Stimulated activated CD8-positive, alpha-beta memory T cell treated with anti-CD3 and anti-CD28 coated beads, Interleukin-15, amount 100 ng/mL, for 48 hours (primary cell): Measurements from ENCODE around the gene MFSD12.
"Not testable (repeated sequence)": the region's sequence is repeated elsewhere in the genome, so short reads cannot be mapped to it uniquely, and the experiment has no call there.

Source experiments
- DNase-seq, 2 donors: peaks; one replicate each; pipeline ENCODE4 v3.0.0-alpha.2; 2020; ENCODE audit warnings: low read depth in 2 of 2

The MFSD12 gene

DNA sequence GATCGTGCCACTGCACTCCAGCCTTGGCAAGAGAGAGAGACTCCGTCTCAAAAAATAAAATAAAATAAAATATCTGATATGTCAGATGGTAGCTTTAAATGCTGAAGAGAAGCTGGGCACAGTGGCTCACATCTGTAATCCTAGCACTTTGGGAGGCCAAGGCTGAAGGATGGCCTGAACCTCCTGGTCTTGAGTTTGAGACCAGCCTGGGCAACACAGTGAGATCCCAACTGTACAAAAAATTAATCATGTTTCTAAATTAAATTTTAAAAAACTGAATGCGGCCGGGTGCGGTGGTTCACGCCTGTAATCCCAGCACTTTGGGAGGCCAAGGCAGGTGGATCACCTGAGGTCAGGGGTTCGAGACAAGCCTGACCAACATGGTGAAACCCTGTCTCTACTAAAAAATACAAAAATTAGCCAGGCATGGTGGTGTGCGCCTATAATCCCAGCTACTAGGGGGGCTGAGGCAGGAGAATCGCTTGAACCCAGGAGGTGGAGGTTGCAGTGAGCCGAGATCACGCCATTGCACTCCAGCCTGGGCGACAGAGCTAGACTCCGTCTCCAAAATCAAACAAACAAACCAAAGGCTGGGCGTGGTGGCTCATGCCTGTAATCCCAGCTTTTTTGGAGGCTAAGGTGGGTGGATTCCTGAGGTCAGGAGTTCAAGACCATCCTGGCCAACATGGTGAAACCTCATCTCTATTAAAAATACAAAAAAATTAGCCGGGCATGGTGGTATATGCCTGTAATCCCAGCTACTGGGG is 26.8 kb upstream of the MFSD12 start:
- DNase-seq: not testable (repeated sequence)

DNA sequence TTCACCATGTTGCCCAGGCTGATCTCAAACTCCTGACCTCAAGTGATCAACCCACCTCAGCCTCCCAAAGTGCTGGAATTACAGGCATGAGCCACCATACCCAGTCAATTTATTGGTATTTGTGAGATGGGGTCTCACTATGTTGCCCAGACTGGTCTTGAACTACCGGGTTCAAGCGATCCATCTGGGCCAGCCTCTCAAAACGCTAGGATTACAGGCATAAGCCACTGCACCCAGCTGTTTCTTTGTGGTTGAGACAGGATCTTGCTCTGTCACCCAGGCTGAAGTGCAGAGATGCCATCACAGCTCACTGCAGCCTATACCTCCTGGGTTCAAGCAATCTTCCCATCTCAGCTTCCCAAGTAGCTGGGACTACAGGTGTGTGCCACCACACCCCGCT is 24.4 kb upstream of the MFSD12 start:
- not testable (repeated sequence) for DNase-seq

DNA sequence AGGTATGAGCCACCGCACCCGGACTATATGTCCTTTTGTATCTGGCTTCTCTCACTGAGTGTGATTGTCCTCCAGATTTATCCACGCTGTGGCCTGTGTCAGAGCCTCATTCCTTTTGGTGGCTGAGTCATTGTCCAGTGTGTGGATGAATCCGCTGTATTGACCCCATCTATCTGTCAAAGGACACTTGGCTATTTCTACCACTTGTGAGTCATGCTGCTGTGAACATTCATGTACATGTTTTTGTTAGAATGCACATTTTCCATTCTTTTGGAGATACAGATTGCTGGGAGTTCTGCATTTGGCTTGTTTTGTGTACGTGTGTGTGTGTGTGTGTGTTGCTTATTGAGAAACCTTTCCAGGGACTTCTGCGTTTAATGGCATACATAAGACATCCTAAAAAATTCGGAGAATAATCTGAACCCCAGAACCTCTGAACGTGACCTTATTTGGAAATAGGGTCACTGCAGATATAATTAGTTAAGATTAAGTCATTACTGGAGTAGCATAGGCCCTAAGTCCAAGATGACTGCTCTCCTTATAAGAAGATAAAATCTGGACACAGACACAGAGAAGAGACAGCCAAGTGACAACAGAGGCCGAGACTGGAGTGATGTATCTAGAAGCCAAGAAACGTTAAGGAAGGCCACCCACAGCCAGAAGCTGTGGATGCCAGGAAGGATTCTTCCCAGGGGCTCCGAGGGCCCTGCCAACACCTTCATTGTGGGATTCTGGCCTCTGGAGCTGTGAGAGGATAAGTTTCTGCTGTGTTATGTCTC is 23.0 kb upstream of the MFSD12 start:
- no peak for DNase-seq

DNA sequence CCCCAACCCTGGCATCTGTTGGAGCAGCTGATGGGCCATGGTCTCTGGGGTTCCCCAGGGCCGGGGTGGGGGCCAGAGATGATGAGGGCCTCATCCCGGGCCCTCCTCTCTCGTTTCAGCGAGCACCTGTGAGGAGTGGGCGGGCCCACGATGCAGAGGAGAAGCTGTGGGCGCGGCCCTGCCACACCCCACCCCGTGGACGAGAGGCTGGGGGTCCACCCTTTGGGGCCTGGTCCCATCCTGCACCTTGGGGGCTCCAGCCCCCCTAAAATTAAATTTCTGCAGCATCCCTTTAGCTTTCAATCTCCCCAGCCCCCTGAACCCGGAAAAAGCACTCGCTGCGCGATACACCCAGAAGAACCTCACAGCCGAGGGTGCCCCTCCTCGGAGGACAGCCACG is 21.0 kb upstream of the MFSD12 start:
- DNase-seq: no peak

DNA sequence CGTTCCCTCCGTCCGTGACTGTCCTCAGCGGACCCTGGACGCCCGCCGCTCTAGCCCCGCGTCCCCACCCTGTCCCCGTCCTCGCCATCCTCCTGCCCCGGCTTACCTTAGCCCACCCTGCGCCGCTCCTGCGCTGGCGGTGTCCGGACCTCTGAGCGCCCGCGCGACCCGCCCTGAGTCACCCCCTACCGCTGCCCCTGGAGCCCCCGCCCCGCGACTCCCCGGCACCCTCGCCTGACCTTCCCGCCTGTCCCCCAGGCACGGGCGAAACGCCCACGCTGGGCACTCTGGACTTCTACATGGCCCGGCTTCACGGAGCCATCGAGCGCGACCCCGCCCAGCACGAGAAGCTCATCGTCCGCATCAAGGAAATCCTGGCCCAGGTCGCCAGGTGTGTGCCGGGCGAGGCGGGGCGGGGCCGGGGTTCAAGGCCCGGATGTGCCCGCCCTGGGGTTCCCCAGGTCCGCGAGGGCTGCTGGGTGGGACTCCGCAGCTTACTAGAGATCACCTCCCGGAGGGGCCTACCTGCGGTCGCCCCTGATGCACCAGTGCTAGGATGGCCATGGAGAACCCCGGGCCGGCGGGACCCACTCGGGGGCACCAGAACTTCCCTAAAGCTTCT is 20.4 kb upstream of the MFSD12 start:
- no peak for DNase-seq

DNA sequence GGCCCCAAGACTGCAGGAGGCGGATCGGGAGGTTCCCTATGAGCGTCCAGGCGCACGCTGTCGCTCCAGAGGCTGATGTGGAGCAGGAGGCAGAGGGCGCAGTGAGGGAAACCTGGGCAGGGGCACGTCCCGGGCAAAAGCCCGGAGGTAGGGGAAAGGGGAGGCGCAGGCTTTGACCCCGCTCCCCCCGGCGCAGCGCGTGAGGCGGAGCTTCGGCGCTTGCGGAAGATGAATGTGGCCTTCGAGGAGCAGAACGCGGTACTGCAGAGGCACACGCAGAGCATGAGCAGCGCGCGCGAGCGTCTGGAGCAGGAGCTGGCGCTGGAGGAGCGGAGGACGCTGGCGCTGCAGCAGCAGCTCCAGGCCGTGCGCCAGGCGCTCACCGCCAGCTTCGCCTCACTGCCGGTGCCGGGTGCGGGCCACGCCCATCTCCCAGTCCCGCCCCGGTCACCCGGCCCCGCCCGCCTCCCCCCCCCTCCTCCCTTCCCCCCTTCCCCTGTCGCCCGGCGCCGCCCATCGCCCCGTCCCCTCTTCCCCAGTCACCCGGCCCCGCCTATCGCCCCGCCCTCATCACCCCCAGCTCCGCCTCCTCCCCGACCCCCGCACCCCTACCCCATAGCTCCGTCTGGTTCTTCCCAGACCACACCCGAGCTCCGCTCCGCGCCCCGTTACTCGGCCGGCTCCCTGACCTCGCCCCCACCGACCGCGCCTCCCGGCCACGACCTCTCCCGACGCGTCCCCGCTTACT is 19.5 kb upstream of the MFSD12 start:
- no peak for DNase-seq

DNA sequence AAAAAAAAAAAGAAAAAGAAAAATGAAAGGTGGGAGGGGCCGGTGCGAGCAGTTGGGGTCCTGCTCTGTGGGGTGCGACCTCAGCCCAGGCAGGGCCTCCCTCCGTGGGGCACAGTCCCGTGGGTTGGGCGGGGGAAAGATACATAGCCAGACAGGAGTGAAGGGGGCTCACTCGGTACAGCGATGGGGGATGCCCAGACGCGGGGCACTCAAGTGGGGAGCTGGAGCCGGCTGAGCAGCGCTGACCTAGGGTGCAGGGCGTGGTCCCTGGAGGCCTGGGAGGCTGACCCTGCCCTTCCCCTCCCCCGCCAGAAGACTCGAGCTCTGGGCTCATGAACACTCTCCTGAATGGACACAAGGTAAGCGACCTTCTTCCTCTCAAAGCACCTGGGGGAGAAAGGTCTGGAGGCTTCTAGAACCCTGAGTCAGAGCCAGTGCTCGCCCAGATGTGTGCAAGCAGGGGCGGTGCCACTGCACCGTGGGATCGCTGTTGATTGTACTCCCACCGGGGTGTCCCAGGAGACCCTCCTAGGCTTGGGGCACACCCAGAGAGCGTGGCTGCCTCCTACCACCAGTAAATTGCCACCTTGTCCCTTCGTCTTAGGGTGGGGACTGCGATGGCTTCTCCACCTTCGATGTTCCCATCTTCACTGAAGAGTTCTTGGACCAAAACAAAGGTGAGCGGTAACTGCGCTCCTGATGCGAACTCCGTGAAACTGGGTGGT is 18.7 kb upstream of the MFSD12 start:
- DNase-seq: no peak

DNA sequence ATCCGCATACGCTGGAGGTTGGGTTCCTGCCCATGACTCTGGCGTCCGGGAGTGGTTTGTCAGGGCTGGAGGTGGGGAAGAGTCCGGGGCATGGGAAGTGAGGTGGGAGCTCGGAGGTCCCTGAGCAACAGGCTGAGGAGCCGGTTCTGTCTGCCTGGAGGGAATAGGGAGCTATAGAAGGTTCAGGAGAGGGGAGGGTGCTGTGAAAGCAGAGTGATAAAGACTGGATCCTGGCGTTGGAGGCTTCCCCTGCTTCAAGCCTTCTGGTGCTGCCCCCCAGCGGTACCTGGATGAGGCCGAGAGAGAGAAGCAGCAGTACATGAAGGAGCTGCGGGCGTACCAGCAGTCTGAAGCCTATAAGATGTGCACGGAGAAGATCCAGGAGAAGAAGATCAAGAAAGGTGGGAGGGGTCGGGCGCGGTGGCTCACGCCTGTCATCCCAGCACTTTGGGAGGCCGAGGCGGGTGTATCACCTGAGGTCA is 17.9 kb upstream of the MFSD12 start:
- no peak for DNase-seq

DNA sequence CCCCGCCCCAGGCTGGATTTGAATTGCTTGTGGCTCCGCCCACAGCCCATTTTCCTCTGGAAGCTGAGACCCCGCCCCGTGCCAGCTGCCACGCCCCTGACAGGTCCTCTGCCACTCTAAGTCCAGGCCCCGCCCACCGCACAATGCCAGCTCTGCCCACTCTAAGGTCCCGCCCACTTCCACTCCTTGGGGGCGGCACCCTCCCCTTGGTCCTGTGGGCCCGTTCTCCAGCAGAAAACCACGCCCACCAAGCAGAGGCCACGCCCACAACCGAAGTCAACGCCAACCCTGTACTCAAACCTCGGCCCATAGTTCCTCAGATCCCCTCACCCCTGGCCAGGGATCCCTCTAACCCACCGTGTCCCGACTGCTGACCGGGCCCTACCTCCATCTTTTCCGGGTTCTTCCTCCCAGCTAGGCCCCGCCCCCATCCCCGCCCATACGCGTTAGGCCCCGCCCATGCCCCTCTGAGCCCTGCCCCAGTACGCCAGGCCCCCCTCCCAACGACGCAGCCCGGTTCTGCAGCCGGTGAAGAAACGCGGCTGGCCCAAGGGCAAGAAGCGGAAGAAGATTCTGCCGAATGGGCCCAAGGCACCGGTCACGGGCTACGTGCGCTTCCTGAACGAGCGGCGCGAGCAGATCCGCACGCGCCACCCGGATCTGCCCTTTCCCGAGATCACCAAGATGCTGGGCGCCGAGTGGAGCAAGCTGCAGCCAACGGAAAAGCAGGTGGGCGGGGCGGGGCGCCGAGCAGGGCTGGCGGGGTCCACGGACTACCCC is 16.7 kb upstream of the MFSD12 start:
- DNase-seq: peak; percentile 91 to 95

DNA sequence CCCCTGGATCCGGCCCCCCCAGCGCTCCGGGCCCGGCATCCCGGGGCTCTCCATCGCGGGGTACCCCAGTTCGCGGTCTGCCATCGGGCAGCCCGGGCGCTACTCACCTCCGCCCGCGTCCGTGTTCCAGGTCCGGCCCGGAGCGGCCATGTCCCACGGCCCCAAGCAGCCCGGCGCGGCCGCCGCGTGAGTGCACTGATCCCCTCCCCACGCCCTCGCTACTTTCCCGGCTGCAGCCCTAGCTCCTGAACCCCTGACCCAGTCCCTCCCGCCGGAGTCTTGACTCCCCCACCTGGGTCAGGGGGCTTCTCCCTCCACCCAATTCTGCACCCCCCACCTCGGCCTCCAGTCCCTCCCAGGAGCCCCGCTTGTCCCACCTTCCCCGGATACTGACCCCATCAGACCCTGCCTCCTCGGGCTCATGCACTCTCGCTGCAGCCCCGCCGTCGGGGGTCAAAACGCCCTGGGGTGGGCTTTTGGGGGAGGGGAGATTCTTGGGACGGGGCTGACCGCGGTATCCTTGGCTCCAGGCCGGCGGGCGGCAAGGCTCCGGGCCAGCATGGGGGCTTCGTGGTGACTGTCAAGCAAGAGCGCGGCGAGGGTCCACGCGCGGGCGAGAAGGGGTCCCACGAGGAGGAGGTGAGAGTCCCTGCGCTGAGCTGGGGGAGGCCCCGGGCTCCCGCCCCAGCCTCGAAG is 15.9 kb upstream of the MFSD12 start:
- DNase-seq: no peak

DNA sequence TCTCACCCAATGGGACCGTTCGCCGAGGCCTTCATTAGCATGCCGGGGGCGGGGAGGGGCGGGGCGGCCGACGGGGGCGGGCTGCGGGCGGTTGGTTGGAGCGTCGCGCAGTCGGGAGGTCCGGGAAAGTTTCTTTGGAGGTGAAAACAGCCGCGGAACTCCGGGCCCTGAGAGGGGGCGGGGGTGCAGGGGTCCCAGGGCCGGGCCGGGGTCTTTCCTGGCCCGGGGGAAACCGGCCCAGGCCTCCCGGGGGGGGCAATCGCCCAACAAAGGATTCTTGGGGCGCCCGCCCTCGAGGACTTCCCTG is 15.4 kb upstream of the MFSD12 start, which contains the start of gene HMG20B:
TSS of gene HMG20B (plus strand) at position 90 of the 307 bp plus-strand sequence. CDS start 366 bp downstream, outside the sequence.
- DNase-seq: no peak

DNA sequence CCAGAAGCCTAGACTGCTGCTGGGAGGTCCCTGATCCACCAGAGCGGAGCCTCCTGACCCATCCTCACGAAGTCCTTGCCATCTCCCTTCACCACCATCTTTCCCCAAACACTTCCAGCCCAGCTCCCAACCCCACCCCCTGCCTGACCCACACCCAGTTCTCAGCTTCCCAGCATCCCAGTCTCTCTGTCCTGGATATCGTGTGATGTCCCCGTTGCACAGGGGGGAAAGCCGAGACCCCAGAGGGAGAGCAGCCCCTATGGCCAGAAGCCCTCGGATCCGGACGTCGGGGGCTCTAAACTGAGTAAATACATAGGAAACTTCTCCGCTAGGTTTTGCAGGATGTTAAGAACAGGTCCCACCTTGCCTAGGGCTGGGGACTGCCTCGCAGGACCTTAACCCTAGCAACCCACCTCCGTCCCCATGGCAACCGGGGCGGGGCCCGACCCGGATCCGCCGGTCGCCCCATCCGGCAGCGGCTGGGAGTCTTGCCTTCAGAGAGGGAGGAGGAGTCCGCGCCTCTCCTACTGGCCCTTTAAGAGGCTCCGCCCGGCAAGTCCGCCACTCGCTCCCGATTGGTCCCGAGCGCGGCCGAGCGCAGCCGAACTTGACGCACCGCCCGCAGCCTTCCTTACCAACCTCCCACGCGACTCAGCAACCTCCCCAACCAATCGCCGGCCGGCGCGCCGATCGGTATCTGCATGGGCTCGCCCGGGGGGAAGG is 14.9 kb upstream of the MFSD12 start:
- peak; percentile 100 for DNase-seq

DNA sequence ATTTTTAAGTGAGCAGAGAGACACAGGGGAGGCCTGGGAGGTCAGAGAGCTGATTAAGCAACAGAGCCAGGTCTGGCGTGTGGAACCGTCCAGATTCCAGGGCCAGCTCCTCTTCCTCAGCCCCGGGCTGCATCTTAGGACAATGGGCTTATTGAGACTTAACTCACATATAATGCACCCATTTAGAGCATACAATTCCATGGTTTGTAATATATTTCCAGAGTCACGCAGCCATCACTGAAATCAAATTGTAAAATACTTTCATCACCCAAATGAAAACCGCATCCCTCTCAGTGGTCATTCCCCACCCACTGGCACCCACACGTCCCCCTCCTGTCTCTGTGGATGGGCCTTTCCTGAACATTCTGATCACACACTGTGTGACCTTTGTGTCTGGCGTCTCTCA is 13.2 kb upstream of the MFSD12 start:
- DNase-seq: no peak

DNA sequence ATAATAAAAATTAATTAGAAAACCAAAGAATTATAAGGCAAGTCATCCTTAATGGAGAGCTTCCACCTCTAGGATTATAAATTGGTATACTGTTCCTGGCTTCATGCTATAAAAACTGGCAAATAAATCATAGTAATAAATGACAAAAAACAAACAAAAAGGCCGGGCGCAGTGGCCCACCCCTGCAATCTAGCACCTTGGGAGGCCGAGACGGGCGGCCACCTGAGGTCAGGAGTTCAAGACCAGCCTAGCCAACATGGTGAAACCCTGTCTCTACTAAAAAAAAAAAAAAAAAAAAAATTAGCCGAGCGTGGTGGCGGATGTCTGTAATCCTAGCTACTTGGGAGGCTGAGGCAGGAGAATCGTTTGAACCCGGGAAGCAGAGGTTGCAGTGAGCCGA is 12.7 kb upstream of the MFSD12 start:
- not testable (repeated sequence) for DNase-seq

DNA sequence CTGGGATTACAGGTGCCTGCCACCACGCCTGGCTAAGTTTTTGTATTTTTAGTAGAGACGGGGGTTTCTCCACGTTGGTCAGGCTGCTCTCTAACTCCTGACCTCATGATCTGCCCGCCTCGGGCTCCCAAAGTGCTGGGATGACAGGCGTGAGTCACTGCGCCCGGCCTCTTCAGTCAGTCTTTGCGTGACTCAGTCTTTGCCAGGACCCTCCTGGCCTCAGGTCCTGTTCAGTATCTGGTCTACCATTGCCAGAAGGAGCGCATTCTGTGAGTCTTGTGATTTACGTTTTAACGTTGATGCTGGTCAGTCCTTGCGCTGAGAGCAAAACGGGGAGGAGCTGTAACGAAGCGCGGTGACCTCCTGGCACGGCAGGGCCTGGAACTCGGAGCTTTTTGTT is 7.8 kb upstream of the MFSD12 start:
- no peak for DNase-seq

DNA sequence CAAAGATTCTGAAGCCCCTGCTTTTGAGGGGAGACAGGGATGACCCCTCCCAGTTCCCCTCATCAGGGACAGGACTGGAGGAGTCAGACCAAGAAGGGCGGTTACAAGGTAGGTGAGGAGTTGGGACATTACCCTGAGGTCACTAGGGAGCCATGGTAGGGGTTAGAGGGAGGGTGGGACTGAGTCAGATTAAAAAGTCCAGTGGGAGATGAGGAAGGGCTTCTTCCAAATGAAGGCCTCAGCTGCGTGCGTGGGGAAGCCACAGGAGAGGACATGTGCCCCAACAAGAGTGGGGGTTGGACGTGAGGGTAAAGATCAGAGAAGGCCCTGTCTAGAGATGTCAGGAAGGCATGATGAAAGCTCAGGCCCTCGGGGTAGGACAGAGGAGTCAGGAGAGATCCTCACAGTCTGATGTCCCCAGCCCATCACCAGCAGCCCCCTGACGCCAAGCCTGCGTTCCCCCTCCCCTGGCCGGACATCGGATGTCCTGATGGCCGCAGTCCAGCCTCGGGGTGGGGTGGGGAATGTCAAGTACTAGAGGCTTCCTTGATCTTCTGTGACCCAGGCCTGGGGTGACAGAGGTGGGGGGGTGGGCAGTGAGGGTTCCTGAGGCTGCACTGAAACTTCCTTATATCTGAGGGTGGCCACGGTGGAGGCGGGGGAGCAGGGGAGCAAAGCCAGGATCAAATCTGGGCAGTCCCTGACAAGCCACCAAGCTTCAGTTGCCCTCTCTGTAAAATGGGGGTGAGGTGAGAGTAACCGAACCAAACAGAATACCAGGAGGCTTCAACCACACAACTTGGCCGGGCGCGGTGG is 6.5 kb upstream of the MFSD12 start:
- no peak for DNase-seq

DNA sequence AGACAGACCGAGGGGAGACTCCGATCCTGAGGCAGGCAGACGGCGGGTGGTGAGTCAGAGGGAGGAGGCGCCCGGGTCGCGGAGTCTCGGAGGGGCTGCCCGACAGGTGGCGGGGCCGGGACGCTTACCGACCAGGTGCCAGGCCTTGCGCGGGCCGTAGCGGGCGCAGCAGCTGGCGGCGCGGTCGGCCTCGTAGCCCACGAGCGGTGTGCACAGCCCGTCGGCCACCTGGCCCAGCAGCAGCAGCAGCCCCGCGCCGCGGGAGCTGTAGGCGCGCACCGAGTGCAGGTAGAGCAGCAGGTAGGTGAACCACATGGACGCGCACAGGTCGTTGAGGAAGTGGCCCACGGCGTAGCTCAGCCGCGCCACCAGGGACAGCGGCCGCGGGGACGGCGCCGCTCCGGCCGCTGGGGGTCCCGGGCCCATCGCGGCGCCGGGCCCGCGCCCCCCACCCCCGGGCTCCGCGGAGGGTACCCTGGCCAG is 367 bp downstream of the MFSD12 start:
- DNase-seq: peak; percentile 52 to 55

DNA sequence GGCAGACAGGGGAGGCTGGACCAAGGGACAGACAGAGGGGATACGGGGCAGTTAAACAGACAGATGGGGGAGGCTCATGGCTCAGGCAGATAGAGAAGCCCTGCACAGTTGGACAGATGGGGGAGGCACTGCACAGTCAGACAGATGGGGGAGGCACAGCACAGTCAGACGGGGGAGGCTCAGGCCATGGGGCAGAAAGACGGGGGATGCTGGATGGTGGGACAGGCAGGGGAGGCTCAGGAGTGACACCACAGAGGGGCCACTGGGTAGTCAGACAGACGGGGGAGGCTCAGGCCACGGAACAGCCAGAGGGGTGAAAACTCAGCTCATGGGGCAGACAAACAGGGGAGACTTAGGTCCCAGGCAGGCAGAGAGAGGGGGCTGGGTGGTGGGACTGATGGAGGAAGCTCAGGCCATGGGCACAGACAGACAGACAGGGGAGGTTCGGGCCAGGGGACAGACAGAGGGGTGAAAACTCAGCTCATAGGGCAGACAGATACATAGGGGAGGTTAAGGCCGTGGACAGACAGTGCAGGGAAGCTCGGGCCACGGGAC is 886 bp downstream of the MFSD12 start:
- no peak for DNase-seq
